ENCODE data around the gene NADSYN1. TPM values are rescaled to one million over a fixed set of nuclear protein-coding genes. Genes with fewer than 3 reads are reported as not detected.

Gene NADSYN1
- total RNA-seq, 2 donors from 2014 or later, result 99.7 to 114 TPM

GRCh38 chr11:71449596-71449995 lies 3.4 kb upstream of the NADSYN1 start:
- peaks cover 37% of the 10 kb centered on the region for H3K4me1 Mint-ChIP-seq
- ATAC-seq (no peak), DNase-seq (no peak)
- peaks cover 6% of the 10 kb centered on the region for H3K36me3 Mint-ChIP-seq (ENCODE audit: low read depth)
- H3K9me3 ChIP-seq (ENCODE audit: control insufficient read depth, low read length, poor library complexity, severe bottlenecking), result no peaks in the 10 kb centered on the region
- H3K4me3 Mint-ChIP-seq, result peak overlapping the region; percentile 95
- peak overlapping the region; percentile 99 for H3K27ac Mint-ChIP-seq
- no peaks in the 10 kb centered on the region for H3K27me3 Mint-ChIP-seq

DNA sequence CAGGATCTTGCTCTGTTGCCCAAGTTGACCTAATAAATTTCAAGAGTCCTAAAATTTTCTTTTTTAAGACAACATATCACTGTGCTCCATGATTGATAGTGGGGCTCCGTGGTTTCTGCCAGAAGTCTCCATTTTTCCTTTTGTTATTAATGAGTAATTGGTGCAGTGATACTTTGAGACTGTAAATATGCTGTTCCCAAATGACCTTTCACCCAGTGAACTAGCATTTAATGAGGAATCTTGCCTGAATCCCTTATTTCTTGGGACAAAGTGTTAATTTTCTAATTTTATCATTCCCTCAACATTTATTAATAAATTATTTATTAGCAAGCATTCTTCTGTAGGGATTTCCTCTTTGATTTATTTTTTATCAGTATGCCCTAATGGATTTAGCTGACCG lies 2.5 kb upstream of the NADSYN1 start:
- H3K9me3 ChIP-seq (ENCODE audit: control insufficient read depth, low read length, poor library complexity, severe bottlenecking), result no peaks in the 10 kb centered on the region
- H3K4me1 Mint-ChIP-seq, result peaks cover 42% of the 10 kb centered on the region
- H3K36me3 Mint-ChIP-seq (ENCODE audit: low read depth), result no peaks in the 10 kb centered on the region
- no peaks in the 10 kb centered on the region for H3K27me3 Mint-ChIP-seq
- DNase-seq (no peak), ATAC-seq (no peak)
- peak overlapping the region; percentile 99 for H3K27ac Mint-ChIP-seq
- H3K4me3 Mint-ChIP-seq, result peak overlapping the region; percentile 21

DNA sequence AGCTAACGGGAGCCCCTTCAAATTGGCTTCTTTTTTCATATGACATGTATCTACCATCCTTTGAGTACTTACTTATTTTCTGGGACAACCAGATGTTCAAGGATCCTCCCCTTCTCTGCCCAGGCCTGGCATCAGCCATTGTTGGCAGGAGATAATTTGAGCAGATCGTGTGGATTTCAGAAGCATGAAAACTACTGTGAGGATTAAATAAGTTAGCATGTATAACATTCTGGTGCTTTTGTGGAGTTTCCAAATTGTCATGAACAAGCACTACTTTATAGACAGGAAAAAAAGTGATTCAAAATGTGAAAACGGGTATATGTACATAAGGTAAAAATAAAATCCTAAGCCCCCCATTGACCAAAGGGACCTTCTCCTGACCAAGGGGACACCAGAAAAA lies 2.1 kb upstream of the NADSYN1 start:
- no peak for ATAC-seq

GRCh38 chr11:71451596-71452198 lies 1.3 kb upstream of the NADSYN1 start:
- H3K4me3 Mint-ChIP-seq, result peak overlapping the region; percentile 94
- peaks cover 45% of the 10 kb centered on the region for H3K4me1 Mint-ChIP-seq
- H3K27ac Mint-ChIP-seq, result peak overlapping the region; percentile 99
- no peak for DNase-seq
- no peaks in the 10 kb centered on the region for H3K27me3 Mint-ChIP-seq
- no peaks in the 10 kb centered on the region for H3K9me3 ChIP-seq (ENCODE audit: control insufficient read depth, low read length, poor library complexity, severe bottlenecking)
- ATAC-seq, result no peak
- H3K36me3 Mint-ChIP-seq (ENCODE audit: low read depth), result peaks cover 2% of the 10 kb centered on the region

More for the DNA sequence above, 2.1 kb upstream of the NADSYN1 start:
- no peak for DNase-seq
- Mint-ChIP-seq H3K4me1 (peaks cover 43% of the 10 kb centered on the region), H3K27ac (peak overlapping the region; percentile 99), H3K36me3 (ENCODE audit: low read depth) (peaks cover 1% of the 10 kb centered on the region), H3K27me3 (no peaks in the 10 kb centered on the region), H3K4me3 (peak overlapping the region; percentile 21)
- no peaks in the 10 kb centered on the region for H3K9me3 ChIP-seq (ENCODE audit: control insufficient read depth, low read length, poor library complexity, severe bottlenecking)

DNA sequence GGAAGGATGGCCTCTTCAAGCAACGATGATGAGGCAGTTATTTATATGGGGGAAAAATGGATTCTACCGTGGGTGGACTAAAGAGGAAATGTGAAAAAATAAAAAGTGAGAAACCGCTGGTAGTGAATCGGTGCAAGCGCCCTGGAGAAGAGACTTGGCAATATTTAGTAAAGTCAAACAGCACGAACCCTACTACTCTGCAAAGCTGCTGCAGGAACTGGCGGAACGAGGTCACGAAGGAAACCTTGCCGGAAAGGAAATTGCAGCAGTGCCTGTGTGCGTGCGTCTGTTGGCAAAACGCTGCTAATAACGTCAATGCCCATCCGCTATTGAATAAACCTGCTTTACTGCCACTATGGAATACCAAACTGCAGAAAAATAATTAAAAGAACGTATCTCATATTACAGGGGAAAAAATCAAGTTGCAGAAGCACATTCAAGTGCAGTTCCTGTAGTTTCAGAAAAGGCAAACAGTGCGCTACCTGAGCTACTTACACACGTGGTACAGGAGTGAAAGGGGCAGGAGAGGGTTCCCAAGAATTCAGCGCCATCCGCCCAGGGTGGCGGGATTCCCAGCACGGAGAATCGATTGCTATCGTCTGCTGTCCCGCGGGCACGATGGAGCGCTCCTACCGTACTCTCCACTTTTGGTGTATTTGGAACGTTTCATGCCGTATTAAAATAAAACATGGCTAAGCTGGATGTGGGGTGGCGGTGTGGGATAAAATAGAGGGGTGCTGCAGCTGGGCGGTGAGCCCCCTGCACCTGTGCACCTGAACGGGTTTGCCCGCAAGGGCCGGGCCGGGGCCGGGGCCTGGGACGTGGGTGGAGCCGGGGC lies 585 bp upstream of the NADSYN1 start:
- H3K27ac Mint-ChIP-seq, result peak overlapping the region; percentile 99
- peaks cover 47% of the 10 kb centered on the region for H3K4me1 Mint-ChIP-seq
- DNase-seq, result peak in 2 of 3 donors; percentile 38 to 55
- H3K36me3 Mint-ChIP-seq (ENCODE audit: low read depth), result peaks cover 2% of the 10 kb centered on the region
- no peaks in the 10 kb centered on the region for H3K9me3 ChIP-seq (ENCODE audit: control insufficient read depth, low read length, poor library complexity, severe bottlenecking)
- peak overlapping the region; percentile 94 for H3K4me3 Mint-ChIP-seq
- ATAC-seq, result peak; percentile 58
- no peaks in the 10 kb centered on the region for H3K27me3 Mint-ChIP-seq

DNA sequence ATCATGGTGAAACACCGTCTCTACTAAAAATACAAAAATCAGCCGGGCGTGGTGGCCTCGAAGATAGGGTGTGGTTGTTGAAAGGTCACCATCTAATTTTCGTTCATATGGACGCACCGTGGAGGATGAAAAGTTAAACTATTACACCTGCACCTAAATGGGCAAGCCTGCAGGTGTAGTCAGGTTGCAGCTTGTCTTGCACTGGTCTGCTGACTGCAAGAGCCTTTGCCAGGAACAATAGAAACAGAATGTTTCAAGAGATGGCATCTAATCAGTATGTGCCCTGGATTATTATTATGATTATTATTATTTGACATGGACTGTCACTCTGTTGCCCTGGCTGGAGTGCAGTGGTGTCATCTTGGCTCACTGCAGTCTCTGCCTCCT lies 908 bp downstream of the NADSYN1 start:
- Mint-ChIP-seq H3K4me1 (peaks cover 48% of the 10 kb centered on the region), H3K4me3 (peak overlapping the region; percentile 94), H3K36me3 (ENCODE audit: low read depth) (peaks cover 2% of the 10 kb centered on the region), H3K27ac (peak overlapping the region; percentile 99), H3K27me3 (no peaks in the 10 kb centered on the region)
- no peak for ATAC-seq
- no peaks in the 10 kb centered on the region for H3K9me3 ChIP-seq (ENCODE audit: control insufficient read depth, low read length, poor library complexity, severe bottlenecking)
- DNase-seq, result no peak

- DNase-seq (peak in 1 of 3 donors; percentile 41), ATAC-seq (peak; percentile 16)
- peaks cover 2% of the 10 kb centered on the region for H3K36me3 Mint-ChIP-seq (ENCODE audit: low read depth)
- H3K9me3 ChIP-seq (ENCODE audit: control insufficient read depth, low read length, poor library complexity, severe bottlenecking), result no peaks in the 10 kb centered on the region
- peak overlapping the region; percentile 81 for H3K4me3 Mint-ChIP-seq
- H3K27me3 Mint-ChIP-seq, result no peaks in the 10 kb centered on the region
- peak overlapping the region; percentile 99 for H3K27ac Mint-ChIP-seq
- H3K4me1 Mint-ChIP-seq, result peaks cover 44% of the 10 kb centered on the region
Observed at GRCh38 chr11:71454470-71455113, 1.6 kb downstream of the NADSYN1 start.

DNA sequence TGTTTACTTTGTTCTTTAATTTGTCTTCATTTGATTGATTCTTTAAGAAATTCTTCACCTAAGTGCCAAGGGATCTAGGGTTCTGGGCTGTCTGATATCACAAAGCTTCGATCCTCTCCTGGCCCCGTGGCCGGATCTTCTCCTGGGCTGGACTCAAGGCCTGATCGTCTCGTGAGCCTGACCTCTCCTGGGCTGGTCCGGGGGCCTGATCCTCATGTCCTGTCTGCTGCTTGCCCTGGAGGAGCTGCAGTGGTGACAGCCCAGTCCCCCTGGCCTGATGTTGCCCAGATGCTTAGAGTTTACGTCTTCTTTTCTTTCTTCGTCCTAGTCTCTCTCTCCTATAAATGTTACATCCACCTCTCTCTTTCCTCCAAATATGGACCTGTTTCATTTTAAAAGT lies 3.3 kb downstream of the NADSYN1 start:
- H3K36me3 Mint-ChIP-seq (ENCODE audit: low read depth), result peaks cover 10% of the 10 kb centered on the region
- DNase-seq, result no peak
- ATAC-seq, result no peak
- peak overlapping the region; percentile 34 for H3K27ac Mint-ChIP-seq
- no peaks in the 10 kb centered on the region for H3K9me3 ChIP-seq (ENCODE audit: control insufficient read depth, low read length, poor library complexity, severe bottlenecking)
- peaks cover 41% of the 10 kb centered on the region for H3K4me1 Mint-ChIP-seq
- no peak overlapping the region for H3K4me3 Mint-ChIP-seq
- H3K27me3 Mint-ChIP-seq, result no peaks in the 10 kb centered on the region

- no peak for ATAC-seq
- peaks cover 10% of the 10 kb centered on the region for H3K36me3 Mint-ChIP-seq (ENCODE audit: low read depth)
Observed at GRCh38 chr11:71456831-71457230, 3.8 kb downstream of the NADSYN1 start.

GRCh38 chr11:71458146-71459070 lies 5.4 kb downstream of the NADSYN1 start:
- peaks cover 35% of the 10 kb centered on the region for H3K4me1 Mint-ChIP-seq
- no peaks in the 10 kb centered on the region for H3K27me3 Mint-ChIP-seq
- no peak for ATAC-seq
- H3K9me3 ChIP-seq (ENCODE audit: control insufficient read depth, low read length, poor library complexity, severe bottlenecking), result no peaks in the 10 kb centered on the region
- peaks cover 10% of the 10 kb centered on the region for H3K36me3 Mint-ChIP-seq (ENCODE audit: low read depth)
- H3K27ac Mint-ChIP-seq, result no peak overlapping the region
- no peak overlapping the region for H3K4me3 Mint-ChIP-seq
- no peak for DNase-seq

More at GRCh38 chr11:71456831-71457230, 3.8 kb downstream of the NADSYN1 start:
- peaks cover 38% of the 10 kb centered on the region for H3K4me1 Mint-ChIP-seq
- H3K27me3 Mint-ChIP-seq, result no peaks in the 10 kb centered on the region
- peak overlapping the region; percentile 34 for H3K27ac Mint-ChIP-seq
- DNase-seq, result no peak
- no peaks in the 10 kb centered on the region for H3K9me3 ChIP-seq (ENCODE audit: control insufficient read depth, low read length, poor library complexity, severe bottlenecking)
- H3K4me3 Mint-ChIP-seq, result no peak overlapping the region

DNA sequence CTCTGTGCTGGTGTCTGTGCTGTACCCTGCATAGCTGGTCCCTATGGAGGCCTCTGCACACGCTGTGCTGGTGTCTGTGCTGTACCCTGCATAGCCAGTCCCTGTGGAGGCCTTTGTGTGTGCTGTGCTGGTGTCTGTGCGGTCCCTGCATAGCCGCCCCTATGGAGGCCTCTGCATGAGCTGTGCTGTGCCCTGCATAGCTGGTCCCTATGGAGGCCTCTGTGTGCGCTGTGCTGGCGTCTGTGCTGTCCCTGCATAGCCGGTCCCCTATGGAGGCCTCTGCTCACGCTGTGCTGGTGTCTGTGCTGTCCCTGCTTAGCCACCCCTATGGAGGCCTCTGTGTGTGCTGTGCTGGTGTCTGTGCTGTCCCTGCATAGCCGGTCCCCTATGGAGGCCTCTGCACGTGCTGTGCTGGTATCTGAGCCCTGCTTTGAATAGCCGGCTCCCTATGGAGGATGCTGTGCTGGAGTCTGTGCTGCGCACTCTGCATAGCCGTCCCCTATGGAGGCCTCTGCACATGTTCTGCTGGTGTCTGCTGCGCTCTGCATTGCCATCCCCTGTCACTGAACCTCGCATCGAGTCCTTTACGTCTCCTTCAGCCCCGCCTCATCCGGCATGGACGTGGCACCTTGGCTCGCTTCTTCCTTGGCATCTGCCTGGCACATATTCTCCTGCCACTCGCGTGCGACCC lies 6.2 kb downstream of the NADSYN1 start:
- DNase-seq (no peak), ATAC-seq (no peak)
- Mint-ChIP-seq H3K27ac (no peak overlapping the region), H3K4me3 (no peak overlapping the region), H3K4me1 (peaks cover 29% of the 10 kb centered on the region), H3K36me3 (ENCODE audit: low read depth) (peaks cover 13% of the 10 kb centered on the region), H3K27me3 (no peaks in the 10 kb centered on the region)
- H3K9me3 ChIP-seq (ENCODE audit: control insufficient read depth, low read length, poor library complexity, severe bottlenecking), result no peaks in the 10 kb centered on the region

- Mint-ChIP-seq H3K27ac (peak overlapping the region; percentile 68), H3K27me3 (no peaks in the 10 kb centered on the region), H3K36me3 (ENCODE audit: low read depth) (peaks cover 13% of the 10 kb centered on the region)
Observed at GRCh38 chr11:71459767-71460320, 6.8 kb downstream of the NADSYN1 start.

More at GRCh38 chr11:71459767-71460320, 6.8 kb downstream of the NADSYN1 start:
- H3K9me3 ChIP-seq (ENCODE audit: control insufficient read depth, low read length, poor library complexity, severe bottlenecking), result no peaks in the 10 kb centered on the region
- Mint-ChIP-seq H3K4me3 (no peak overlapping the region), H3K4me1 (peaks cover 25% of the 10 kb centered on the region)
- DNase-seq (no peak), ATAC-seq (no peak)

All from T-helper 17 cell (primary cell).